DND-41 (cell line): ENCODE results near the gene ANKRD11.

Source experiments
- CTCF ChIP-seq: IDR thresholded peaks from 2 replicates; pipeline ENCODE4 v1.5.1; 2012; ENCODE audit warnings: borderline replicate concordance, low read length, moderate library complexity, mild to moderate bottlenecking; ENCODE audit not compliant: poor library complexity, severe bottlenecking; ENCODE audit errors: extremely low read depth
- EZH2 ChIP-seq: IDR thresholded peaks from 3 replicates; pipeline ENCODE4 v1.6.1; 2012; ENCODE audit warnings: borderline replicate concordance, low read depth, mild to moderate bottlenecking, moderate library complexity, low read length, inconsistent platforms; ENCODE audit not compliant: severe bottlenecking

GRCh38 chr16:89473791-89474414, 16.5 kb downstream of the ANKRD11 start:
- no peak for TF ChIP-seq CTCF
- no peak for TF ChIP-seq EZH2
